GM21723 (cell line): ENCODE measurements around the gene RYR1.
"Not testable (repeated sequence)": the region's sequence is repeated elsewhere in the genome, so short reads cannot be mapped to it uniquely, and the experiment has no call there.

Experiments
- ATAC-seq: cut with Tn5 transposase; IDR thresholded peaks from one replicate; pipeline ENCODE4 v1.9.1; 2021; ENCODE audit warnings: mild to moderate bottlenecking, moderate library complexity; ENCODE audit not compliant: unreplicated experiment

Gene RYR1

DNA sequence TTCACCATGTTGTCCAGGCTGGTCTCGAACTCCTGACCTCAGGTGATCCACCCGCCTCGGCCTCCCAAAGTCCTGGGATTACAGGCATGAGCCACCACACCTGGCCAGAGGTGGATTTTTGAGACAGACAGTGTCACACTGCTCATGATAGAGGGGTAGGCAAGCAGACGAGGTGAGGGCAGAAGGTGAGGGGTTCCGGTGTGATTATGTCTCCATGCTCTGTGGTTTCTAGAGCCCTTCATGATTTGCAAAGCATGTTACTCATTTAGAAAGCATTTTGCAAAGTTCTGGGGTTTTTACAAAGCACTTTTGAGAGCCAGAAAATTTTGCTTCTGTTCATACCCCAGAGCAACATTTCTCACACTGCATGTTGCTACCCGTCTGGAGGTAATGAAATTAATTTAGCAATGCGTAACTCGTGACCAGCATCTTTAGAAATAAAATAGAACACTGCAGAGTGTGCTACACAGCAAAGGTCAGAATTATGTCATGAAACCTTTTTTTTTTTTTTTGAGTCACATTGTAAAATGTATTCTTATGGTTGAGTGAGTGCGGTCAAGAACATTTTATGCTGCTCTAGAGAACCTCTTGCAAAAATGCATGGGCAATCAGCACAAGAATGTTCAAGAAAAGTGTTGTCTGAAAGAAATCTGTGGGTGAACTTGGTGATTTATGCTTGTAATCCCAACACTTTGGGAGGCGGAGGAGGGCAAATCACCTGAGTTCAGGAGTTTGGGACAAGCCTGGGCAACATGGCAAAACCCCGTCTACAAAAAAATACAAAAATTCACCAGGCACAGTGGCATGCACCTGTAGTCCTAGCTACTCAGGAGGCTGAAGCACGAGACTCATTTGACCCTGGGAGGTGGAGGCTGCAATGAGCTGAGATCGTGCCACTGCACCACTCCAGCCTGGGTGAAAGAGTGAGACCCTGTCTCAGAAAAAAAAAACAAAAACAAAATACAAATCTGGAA lies 126.2 kb downstream of the RYR1 start:
- peak; percentile 69 for ATAC-seq

DNA sequence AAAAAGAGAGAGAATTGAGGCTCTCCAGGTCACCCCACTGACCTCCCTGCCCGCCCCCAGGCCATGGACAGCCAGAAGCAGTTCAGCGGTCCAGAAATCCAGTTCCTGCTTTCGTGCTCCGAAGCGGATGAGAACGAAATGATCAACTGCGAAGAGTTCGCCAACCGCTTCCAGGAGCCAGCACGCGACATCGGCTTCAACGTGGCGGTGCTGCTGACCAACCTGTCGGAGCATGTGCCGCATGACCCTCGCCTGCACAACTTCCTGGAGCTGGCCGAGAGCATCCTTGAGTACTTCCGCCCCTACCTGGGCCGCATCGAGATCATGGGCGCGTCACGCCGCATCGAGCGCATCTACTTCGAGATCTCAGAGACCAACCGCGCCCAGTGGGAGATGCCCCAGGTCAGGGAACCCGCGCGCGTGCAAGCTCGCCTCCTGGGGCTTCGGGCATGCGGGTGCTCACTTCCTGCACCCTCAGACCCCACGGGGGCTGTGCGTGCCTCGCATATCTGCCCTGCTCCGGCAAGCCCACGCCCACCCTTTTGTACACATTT lies 127.6 kb downstream of the RYR1 start:
- no peak for ATAC-seq

- ATAC-seq, result no peak
These were observed 128.2 kb downstream of the RYR1 start for GRCh38 chr19:38561658-38562057.

- ATAC-seq, result no peak
These were observed 128.6 kb downstream of the RYR1 start for GRCh38 chr19:38562096-38562495.

DNA sequence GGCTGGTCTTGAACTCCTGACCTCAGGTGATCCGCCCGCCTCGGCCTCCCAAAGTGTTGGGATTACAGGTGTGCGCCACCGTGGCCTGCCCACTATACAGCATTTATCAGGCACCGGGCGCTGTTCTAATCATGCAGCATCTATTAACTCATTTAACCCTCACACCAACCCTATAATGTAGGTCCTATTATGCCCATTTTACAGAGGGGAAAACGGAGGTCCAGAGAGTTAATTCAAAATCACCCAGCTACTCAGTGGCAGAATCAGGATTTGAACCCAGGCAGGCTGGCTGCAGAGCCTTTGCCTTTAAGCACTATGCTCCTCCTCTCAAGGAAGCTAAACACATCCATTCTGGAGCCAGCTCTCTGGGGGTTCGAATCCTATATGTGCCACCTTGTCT lies 130.0 kb downstream of the RYR1 start:
- no peak for ATAC-seq

- ATAC-seq, result no peak
These were observed 131.6 kb downstream of the RYR1 start for GRCh38 chr19:38564981-38565690.

GRCh38 chr19:38565691-38566105 lies 132.2 kb downstream of the RYR1 start:
- no peak for ATAC-seq

GRCh38 chr19:38569368-38569983 lies 136.0 kb downstream of the RYR1 start:
- no peak for ATAC-seq

DNA sequence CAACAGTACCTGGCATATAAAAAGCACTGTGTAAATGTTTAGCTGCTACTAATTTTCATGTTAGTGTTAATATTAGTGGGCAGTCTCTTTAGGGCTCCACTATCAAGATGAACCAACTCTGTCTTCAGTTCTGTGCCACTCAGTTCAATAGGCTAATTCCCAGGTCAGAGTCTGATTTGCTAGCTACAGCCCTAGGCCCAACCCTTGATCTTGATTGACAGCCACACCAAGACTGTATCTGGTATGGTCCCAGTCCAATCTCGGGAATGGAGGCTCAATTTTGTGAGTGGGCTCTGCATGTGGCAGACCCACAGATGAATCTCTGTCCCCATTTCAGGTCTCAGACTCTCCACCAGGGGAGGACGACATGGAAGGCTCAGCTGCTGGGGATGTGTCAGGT lies 138.2 kb downstream of the RYR1 start:
- ATAC-seq, result no peak

DNA sequence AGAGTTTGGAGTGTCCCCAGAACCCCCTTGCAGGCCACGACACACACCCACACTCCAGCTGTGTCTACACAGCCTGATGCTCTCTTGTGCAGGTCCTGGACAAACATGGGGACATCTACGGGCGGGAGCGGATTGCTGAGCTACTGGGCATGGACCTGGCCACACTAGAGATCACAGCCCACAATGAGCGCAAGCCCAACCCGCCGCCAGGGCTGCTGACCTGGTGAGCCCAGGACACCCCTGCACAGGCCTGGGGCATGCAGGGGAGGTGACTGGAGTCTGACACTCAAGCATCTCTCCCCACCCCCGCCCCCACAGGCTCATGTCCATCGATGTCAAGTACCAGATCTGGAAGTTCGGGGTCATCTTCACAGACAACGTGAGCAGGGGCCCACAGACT lies 144.3 kb downstream of the RYR1 start:
- ATAC-seq, result no peak

DNA sequence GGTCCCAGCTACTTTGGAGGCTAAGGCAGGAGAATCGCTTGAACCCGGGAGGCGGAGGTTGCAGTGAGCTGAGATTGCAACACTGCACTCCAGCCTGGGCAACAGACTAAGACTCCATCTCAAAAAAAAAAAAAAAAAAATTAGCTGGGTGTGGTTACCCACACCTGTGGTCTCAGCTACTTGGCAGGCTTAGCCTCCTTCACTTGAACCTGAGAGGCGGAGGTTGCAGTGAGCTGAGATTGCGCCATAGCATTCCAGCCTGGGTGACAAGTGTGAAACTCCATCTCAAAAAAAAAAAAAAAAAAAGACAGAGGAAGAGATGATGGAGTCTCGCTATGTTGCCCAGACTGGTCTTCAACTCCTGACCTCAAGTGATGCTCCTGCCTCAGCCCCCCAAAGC lies 145.8 kb downstream of the RYR1 start:
- not testable (repeated sequence) for ATAC-seq

DNA sequence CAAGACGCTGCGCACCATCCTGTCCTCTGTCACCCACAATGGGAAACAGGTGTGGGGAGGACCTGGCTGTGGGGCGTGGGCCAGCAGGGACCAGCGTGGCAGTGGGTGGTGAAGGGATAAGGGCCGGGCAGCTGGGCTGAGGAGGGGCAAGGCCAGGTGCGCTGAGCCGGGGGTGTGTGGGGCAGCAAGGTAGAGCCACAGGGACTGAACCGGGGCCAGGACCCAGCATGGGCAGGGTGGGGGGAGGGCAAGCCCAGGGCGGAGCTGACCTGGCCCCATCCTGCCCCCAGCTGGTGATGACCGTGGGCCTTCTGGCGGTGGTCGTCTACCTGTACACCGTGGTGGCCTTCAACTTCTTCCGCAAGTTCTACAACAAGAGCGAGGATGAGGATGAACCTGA lies 146.6 kb downstream of the RYR1 start:
- no peak for ATAC-seq

DNA sequence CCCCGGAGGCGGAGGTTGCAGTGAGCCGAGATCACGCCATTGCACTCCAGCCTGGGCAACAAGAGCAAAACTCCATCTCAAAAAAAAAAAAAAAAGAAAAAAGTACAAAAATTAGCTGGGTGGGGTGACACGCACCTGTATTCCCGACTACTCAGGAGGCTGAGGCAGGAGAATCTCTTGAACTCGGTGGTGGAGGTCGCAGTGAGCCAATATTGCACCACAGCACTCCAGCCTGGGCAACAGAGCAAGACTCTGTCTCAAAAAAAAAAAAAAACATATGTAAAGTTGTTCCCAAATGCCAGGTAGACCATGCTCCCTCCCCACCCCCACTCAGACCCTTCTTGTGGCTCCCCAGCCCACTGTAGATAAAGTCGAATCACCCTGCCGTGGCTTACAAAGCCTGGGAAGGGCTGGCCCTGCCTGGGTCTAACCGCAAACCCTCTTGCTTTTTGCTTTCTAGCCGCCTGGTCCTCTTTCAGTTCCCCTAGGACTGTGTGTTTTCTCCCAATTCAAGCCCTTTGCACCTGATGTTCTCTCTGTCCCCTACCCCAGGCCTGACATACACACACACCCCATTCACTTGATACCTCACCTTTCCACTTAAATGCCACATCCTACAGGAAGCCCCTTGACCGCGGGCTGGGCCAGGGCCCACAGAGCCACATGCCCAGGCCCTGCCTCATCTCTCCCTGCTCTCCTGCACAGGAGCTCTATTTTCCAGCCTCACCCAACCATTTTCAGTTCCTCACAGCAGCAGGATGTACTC lies 149.9 kb downstream of the RYR1 start:
- peak; percentile 84 for ATAC-seq

- no peak for ATAC-seq
These were observed 150.5 kb downstream of the RYR1 start for GRCh38 chr19:38583985-38584305.

- ATAC-seq, result no peak
These were observed 154.1 kb downstream of the RYR1 start for GRCh38 chr19:38587562-38587961.

- ATAC-seq, result no peak
These were observed 154.6 kb downstream of the RYR1 start for GRCh38 chr19:38588041-38588440.

DNA sequence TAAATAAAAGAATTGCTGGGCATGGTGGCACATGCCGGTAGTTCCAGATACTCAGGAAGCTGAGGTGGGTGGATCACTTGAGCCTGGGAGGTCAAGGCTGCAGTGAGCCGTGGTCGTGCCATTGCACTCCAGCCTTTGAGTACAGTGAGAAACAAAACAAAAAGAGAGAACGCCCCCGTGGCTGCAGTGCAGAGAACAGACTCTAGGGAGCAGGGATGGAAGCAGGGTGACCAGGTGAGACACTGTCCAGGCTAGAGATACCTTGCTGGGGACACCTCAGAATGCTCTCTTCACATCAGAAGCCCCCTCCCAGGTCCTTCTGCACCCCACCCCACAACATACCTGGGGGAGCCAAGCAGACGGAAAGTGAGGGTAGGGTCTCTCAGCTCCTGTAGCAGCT lies 159.4 kb downstream of the RYR1 start:
- ATAC-seq, result no peak

GRCh38 chr19:38596057-38596981 lies 162.8 kb downstream of the RYR1 start:
- no peak for ATAC-seq

- ATAC-seq, result no peak
These were observed 163.6 kb downstream of the RYR1 start for GRCh38 chr19:38597075-38597474.

DNA sequence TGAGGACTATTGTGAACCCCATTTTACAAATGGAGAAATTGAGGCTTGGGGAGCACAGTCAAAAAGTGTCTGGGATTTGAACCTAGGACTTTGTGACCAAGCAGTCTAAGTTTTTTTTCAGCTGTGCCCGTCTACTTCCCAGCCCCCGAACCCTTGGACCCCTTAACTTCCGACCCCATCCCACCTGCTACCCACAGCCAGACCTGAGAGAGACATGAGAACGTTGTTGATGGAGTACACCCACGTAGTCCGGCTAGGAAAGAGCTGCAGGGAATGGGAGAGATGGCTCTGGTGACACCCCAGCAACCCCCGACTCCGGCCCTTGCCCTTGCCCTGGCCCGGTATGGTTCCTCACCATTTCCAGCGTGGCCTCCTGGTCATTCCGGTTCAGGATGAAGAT lies 166.2 kb downstream of the RYR1 start:
- ATAC-seq, result no peak
